ENCODE data around the gene VIT.

VIT gene

GRCh38 chr2:36710858-36711515 lies 14.5 kb downstream of the VIT start:
- DNase-seq, result no peak

DNA sequence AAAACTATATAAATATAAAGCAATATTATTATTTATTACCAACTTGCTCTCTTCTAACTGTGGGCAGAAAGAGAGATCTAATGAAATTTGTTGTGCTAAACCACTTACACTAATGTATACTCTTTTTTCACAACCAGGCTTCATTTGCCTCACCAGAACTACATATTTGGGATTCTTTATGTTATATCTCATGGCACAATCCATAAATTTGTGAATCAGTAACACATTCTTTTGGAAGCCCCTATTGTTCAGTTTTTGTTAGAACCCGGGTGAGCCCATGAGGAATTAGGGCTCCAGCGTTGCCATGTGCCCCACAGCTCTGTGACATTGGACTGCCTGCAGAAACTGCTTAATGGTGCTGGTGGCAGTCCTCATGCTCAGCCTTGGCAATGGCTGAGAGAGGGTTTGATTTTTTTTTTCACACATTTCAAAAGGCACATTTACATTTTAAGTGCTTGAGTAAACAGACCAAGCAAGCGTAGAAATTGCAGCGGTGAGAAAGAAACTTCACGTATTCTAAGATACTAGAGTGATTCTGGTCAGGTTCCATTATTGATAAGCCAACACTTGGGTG lies 15.3 kb downstream of the VIT start:
- DNase-seq, result no peak

DNA sequence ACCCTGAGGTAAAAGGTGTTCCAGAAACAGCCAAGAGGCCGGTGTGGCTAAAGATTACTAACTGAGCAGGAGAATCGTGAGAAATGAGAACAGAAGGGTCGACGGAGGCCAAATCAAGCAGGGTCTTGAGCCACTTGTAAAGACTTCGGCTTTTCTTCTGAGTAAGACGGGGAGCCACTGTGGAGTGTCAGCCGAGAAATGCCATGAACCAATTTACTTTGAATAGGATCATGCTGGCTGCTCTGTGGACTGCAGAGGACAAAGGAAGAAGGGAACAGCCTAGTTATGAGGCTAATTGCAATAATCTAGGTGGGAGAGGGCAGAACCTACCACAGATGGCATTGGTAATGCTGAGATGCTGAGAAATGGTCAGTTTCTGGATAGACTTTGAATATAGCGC lies 16.8 kb downstream of the VIT start:
- DNase-seq, result no peak

- DNase-seq, result no peak
Observed at GRCh38 chr2:36716111-36716510, 19.6 kb downstream of the VIT start.

- no peak for DNase-seq
Observed at GRCh38 chr2:36717603-36718266, 21.2 kb downstream of the VIT start.

GRCh38 chr2:36727550-36727949 lies 31.0 kb downstream of the VIT start:
- DNase-seq, result no peak

DNA sequence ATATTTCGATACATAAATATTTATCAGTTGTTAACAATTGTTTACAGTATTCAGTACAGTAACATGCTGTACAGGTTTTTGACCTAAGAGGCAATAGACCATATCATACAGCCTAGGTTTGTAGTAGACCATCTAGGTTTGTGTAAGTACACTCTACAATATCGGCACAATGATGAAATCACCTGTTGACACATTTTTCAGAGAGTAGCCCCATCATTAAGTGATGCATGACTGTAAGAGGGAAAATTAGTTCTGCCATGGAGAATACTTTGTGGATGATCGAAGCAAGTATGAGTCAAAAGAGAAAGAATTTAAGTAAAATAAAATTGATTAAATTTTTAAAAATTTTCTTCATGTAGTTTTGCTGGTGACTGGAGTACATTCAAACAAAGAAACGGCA lies 32.6 kb downstream of the VIT start:
- DNase-seq, result no peak

- DNase-seq, result no peak
Observed at GRCh38 chr2:36731941-36732672, 35.6 kb downstream of the VIT start.

DNA sequence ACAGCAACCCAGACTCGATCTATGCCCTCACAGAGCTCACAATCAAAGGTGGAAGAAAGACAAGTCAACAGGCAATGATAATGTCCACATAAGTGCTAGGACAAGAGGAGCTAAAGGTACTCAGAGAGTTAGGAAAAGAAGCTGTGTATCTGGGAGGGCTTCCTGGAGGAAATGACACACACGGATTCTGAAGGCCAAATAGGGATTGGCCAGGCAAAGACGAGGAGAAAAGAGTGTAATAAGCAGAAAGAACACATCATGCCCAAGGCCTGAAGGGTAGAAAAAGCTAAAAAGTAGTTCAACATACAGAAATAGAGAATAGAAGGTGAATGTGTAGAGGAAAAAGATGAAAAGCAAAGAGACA lies 36.1 kb downstream of the VIT start:
- no peak for DNase-seq

GRCh38 chr2:36733215-36733614 lies 36.7 kb downstream of the VIT start:
- DNase-seq, result no peak

DNA sequence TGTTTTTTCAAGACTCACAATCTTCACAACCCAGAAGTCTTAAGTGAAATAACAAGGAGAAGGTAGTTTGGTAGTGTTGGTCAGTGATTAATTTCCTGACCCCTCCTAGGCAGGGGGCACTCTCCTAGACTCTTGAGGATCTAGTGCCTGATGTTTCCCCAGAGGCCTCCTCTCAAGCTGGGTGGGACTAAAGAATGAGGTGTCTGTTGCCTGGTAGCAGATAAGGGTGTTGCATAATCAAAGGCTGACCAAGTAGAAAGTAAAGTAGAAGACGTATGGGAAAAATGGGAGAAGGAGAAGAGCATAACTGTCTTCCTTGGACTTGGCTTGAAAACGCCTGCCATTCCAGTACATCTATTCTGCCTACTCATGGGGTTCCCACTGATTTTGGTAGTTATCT lies 37.8 kb downstream of the VIT start:
- DNase-seq, result no peak

DNA sequence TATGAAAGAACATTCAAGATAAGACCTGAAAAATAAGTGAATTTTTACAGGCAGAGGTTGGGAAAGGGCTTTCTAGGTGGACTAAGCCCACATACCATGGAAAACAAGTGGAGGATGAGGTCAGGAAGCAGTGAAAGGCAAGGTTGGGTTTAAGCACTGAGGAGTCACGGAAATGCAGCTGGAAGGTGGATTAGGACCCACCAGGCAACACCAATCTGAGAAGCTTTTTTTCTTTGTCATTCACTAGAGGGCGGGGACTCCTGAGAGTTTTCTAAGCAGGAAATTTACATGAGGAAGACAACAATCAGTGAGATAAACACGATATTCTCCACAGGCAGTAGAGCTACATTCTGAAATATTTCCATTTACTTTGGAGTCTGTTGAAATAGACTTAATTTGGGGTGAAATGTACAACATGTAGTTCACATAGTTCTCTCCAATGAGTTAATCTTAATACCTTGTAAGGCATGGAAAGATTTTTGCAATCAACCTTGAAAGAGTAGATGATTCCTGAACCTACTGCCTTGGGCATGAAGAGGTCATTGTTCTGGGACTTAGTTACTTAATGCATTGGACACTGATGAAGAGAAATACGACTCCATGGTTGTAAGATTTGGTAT lies 40.7 kb downstream of the VIT start:
- DNase-seq, result no peak

DNA sequence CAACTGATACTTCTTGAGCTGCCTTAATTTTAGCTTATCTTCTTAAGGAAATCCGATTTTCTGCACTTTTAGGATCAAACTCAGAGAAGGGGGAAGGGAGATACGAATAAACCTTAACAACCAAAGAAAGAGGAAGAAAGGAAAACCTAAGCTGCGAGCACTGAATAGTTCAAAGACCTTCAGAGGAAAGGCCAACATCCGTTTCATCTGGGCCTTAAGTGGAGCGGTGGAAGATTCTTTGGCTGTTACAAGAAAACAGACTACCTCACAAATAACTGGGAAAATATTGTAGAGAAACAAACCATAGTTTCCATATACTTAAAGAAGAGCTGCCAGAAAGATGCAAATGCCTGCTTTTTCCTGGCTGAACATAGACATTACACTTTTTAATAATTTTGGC lies 43.6 kb downstream of the VIT start:
- no peak for DNase-seq

GRCh38 chr2:36741188-36741837 lies 44.8 kb downstream of the VIT start:
- no peak for DNase-seq

GRCh38 chr2:36743954-36744353 lies 47.4 kb downstream of the VIT start:
- no peak for DNase-seq

GRCh38 chr2:36748166-36748565 lies 51.7 kb downstream of the VIT start:
- DNase-seq, result no peak

DNA sequence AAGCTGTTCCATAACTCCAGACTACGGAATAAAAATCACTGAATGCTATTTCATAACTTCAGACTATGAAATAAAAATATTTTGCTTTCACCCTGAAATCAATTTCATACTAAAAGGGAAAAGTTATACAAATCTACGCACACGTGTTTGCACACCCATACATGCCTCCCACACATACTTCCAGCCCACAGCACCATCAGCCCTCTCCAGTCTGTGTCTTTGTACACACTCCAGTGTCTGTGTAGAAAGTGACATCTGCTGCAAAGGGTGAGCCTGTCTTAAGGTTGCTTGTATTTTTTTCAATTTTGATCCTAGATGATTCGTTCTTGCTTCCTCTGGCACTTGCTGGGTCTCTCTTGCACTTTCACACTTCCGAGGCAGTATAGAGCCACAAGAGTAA lies 53.6 kb downstream of the VIT start:
- no peak for DNase-seq

DNA sequence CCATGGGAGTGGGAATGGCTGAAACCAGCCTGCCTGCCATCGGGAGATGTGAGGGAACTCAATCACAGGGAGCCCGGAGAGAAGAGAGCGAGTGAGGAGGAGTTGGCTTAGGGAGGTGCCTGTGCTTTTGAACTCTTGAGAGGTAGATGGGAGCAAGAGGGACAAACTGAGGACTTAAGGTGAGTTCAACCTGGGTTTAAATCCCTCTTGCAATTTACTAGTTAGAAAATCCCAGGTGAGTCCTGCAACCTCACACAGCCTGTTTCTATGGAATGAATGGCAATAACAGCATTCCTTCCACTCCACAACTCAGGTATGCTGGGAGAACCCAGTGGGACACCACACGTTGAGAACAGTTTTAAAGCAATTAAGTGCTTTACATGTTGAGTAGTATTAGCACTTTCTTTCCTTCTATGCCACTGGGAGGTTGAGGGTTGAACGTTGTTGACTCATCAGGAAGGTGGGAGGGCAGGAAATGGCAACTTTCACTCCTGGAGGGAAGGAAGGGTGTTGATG lies 57.3 kb downstream of the VIT start:
- no peak for DNase-seq

DNA sequence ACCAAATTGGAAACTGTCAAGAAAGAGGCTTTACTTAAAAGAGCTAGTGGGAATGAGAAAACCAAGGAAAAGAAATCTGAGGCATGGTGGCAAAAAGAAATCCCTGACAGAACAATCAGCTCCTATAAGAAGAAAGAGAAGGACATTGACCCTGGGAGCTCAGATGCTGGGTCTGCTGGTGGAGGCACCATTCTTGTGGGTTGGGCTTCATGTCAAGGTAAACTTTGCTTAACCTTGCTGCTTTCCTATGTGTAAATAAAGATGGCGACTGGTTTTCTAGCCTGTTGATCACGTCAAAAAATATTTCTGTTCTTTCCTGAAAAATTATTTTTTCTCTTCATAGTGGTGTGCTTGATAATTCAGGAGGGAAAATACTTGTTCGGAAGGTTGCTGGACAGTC lies 58.1 kb downstream of the VIT start:
- DNase-seq, result no peak

GRCh38 chr2:36756438-36756837 lies 59.9 kb downstream of the VIT start:
- no peak for DNase-seq

- no peak for DNase-seq
Observed at GRCh38 chr2:36762764-36763490, 66.4 kb downstream of the VIT start.

GRCh38 chr2:36769106-36769505 lies 72.6 kb downstream of the VIT start:
- DNase-seq, result no peak
